GM23338 (cell line): ENCODE measurements around the gene SKIC2. TPM values are rescaled to one million over a fixed set of nuclear protein-coding genes. Genes with fewer than 3 reads are reported as not detected.

Experiments used
- ATAC-seq: fragments of 200-7000 bp; cut with Tn5 transposase; 3 replicates; pipeline ENCODE4 v1.9.1; 2020
- DNase-seq: peaks from one replicate; pipeline ENCODE4 v3.0.0-alpha.2; 2015; ENCODE audit warnings: low spot score
- H2AFZ ChIP-seq: fragments of 200-600 bp; sonication (generic); 2 replicates; pipeline ENCODE4 v1.8.0; 2016; ENCODE audit warnings: antibody characterized with exemption, mild to moderate bottlenecking, moderate library complexity
- H3F3A ChIP-seq: fragments of 200-600 bp; sonication (generic); replicated peaks from 2 replicates; pipeline ENCODE4 v1.8.0; 2017; ENCODE audit warnings: antibody characterized with exemption, mixed run types, low read depth
- H3K27ac ChIP-seq: fragments of 200-600 bp; sonication (generic); 2 replicates; pipeline ENCODE4 v1.6.1; 2016; ENCODE audit warnings: low read depth
- H3K27me3 ChIP-seq: fragments of 200-600 bp; sonication (generic); 2 replicates; pipeline ENCODE4 v1.8.0; 2016; ENCODE audit warnings: mild to moderate bottlenecking, mixed run types, moderate library complexity; ENCODE audit not compliant: insufficient read depth
- H3K36me3 ChIP-seq: fragments of 200-600 bp; sonication (generic); 2 replicates; pipeline ENCODE4 v1.8.0; 2016; ENCODE audit warnings: mild to moderate bottlenecking; ENCODE audit not compliant: insufficient read depth
- H3K4me1 ChIP-seq: fragments of 200-600 bp; sonication (generic); 2 replicates; pipeline ENCODE4 v1.8.0; 2016; ENCODE audit warnings: mild to moderate bottlenecking, moderate library complexity; ENCODE audit not compliant: insufficient read depth
- H3K4me2 ChIP-seq: fragments of 200-600 bp; sonication (generic); 2 replicates; pipeline ENCODE4 v1.7.1; 2017; ENCODE audit warnings: mixed run types
- H3K4me3 ChIP-seq: fragments of 200-600 bp; sonication (generic); 2 replicates; pipeline ENCODE4 v1.6.1; 2016; ENCODE audit warnings: mixed run types
- H3K79me2 ChIP-seq: fragments of 200-600 bp; sonication (generic); replicated peaks from 2 replicates; pipeline ENCODE4 v1.8.0; 2017; ENCODE audit warnings: mild to moderate bottlenecking; ENCODE audit not compliant: insufficient read depth
- H3K9me2 ChIP-seq: fragments of 200-600 bp; sonication (generic); 2 replicates; pipeline ENCODE4 v1.8.0; 2017; ENCODE audit not compliant: insufficient read depth
- H4K20me1 ChIP-seq: fragments of 200-600 bp; sonication (generic); replicated peaks from 2 replicates; pipeline ENCODE4 v1.8.0; 2017; ENCODE audit warnings: mild to moderate bottlenecking; ENCODE audit not compliant: insufficient read depth
- H3K27ac Mint-ChIP-seq: 2 replicates; pipeline ENCODE4 v1.8.0; 2020; ENCODE audit warnings: inconsistent platforms, mild to moderate bottlenecking, moderate library complexity, mixed read lengths
- H3K27me3 Mint-ChIP-seq: 3 replicates; pipeline ENCODE4 v1.8.0; 2022; ENCODE audit warnings: low read depth, mild to moderate bottlenecking, moderate library complexity, mixed read lengths, inconsistent platforms; ENCODE audit not compliant: insufficient read depth, poor library complexity
- H3K36me3 Mint-ChIP-seq: 3 replicates; pipeline ENCODE4 v1.8.0; 2021; ENCODE audit warnings: low read depth, mild to moderate bottlenecking, inconsistent platforms, moderate library complexity, mixed read lengths
- H3K4me1 Mint-ChIP-seq: 3 replicates; pipeline ENCODE4 v1.8.0; 2020; ENCODE audit warnings: mild to moderate bottlenecking, inconsistent platforms, mixed read lengths
- H3K4me3 Mint-ChIP-seq: 3 replicates; pipeline ENCODE4 v1.8.0; 2021; ENCODE audit warnings: moderate library complexity, mild to moderate bottlenecking, inconsistent platforms, mixed read lengths
- H3K9me3 Mint-ChIP-seq: 3 replicates; pipeline ENCODE4 v1.8.0; 2020; ENCODE audit warnings: moderate library complexity, mild to moderate bottlenecking, inconsistent platforms, mixed read lengths
- CREB1 ChIP-seq: fragments of 250-450 bp; sonication (Bioruptor Pico); IDR thresholded peaks from 2 replicates; pipeline ENCODE4 v1.5.0; 2020; ENCODE audit warnings: low read depth, mild to moderate bottlenecking, moderate library complexity
- ETS1 ChIP-seq: IDR thresholded peaks from 2 replicates; pipeline ENCODE4 v1.6.1; 2016; ENCODE audit warnings: antibody characterized with exemption
- EZH2 ChIP-seq: fragments of 200-600 bp; sonication (generic); IDR thresholded peaks from one replicate; pipeline ENCODE4 v1.8.0; 2017; ENCODE audit warnings: antibody characterized with exemption, mild to moderate bottlenecking, low read depth; ENCODE audit not compliant: unreplicated experiment
- EZH2phosphoT487 ChIP-seq: fragments of 200-600 bp; sonication (generic); IDR thresholded peaks from one replicate; pipeline ENCODE4 v1.8.1; 2018; ENCODE audit warnings: antibody characterized with exemption; ENCODE audit not compliant: unreplicated experiment
- JUNB ChIP-seq: IDR thresholded peaks from one replicate; pipeline ENCODE4 v1.6.1; 2016; ENCODE audit warnings: antibody characterized with exemption; ENCODE audit not compliant: unreplicated experiment
- NANOG ChIP-seq: IDR thresholded peaks from 2 replicates; pipeline ENCODE4 v1.6.1; 2016; ENCODE audit warnings: antibody characterized with exemption, borderline replicate concordance
- POLR2AphosphoS5 ChIP-seq: IDR thresholded peaks from 2 replicates; pipeline ENCODE4 v1.6.1; 2016; ENCODE audit warnings: antibody characterized with exemption, low read depth
- REST ChIP-seq: IDR thresholded peaks from one replicate; pipeline ENCODE4 v1.6.1; 2018; ENCODE audit warnings: antibody characterized with exemption; ENCODE audit not compliant: unreplicated experiment
- STAT1 ChIP-seq: IDR thresholded peaks from one replicate; pipeline ENCODE4 v1.6.1; 2016; ENCODE audit warnings: antibody characterized with exemption; ENCODE audit not compliant: unreplicated experiment
- ZNF114 ChIP-seq: fragments of 250-450 bp; sonication (Bioruptor Pico); IDR thresholded peaks from 2 replicates; pipeline ENCODE4 v1.5.0; 2020; ENCODE audit warnings: mild to moderate bottlenecking, moderate library complexity
- ZNF331 ChIP-seq: fragments of 250-450 bp; sonication (Bioruptor Pico); IDR thresholded peaks from 2 replicates; pipeline ENCODE4 v1.5.0; 2020; ENCODE audit warnings: low read depth, mild to moderate bottlenecking, moderate library complexity
- ZNF462 ChIP-seq: fragments of 250-450 bp; sonication (Bioruptor Pico); IDR thresholded peaks from 2 replicates; pipeline ENCODE4 v1.5.0; 2020; ENCODE audit warnings: mild to moderate bottlenecking, moderate library complexity
- polyA plus RNA-seq: library from polyadenylated mRNA; unstranded; fragments of >200 nt; fragmentation: Nextera tagmentation; extraction: Ambion mirVana; gene quantifications from 2 replicates; pipeline ENCODE4 v1.2.1, GENCODE V29; 2016
- total RNA-seq: library from RNA; depleted of rRNA; stranded (reverse); fragments of >200 nt; shearing (Covaris generic); gene quantifications from 2 replicates; pipeline ENCODE4 v1.2.3, GENCODE V29; 2014
- TF ChIP-seq, protein P1 (sequence below), 2 experiments: fragments of 200-600 bp in 1 of 2; sonication (generic) in 1 of 2; conservative IDR thresholded peaks; 2 replicates each; pipeline versions ENCODE4 v1.5.1 to v1.6.1; 2016 to 2017; ENCODE audit warnings: antibody characterized with exemption in 2 of 2, low read depth in 2 of 2, mild to moderate bottlenecking in 2 of 2, moderate library complexity in 1 of 2

The SKIC2 gene
- total and polyA plus RNA-seq, 2 experiments from 2014 or later: 21.6 to 47.2 TPM

GRCh38 chr6:31968791-31969711 is 10.1 kb downstream of the SKIC2 start:
- no peak for ATAC-seq
- H3K4me3 Mint-ChIP-seq: no peak overlapping the region
- peaks cover 21% of the 10 kb centered on the region for H3K27me3 Mint-ChIP-seq
- peaks cover 8% of the 10 kb centered on the region for H3K4me1 Mint-ChIP-seq
- no peaks in the 10 kb centered on the region for H3K9me2 ChIP-seq
- peaks cover 14% of the 10 kb centered on the region for H3K79me2 ChIP-seq
- H3K9me3 Mint-ChIP-seq: peaks cover 6% of the 10 kb centered on the region; the same call in 1 of the 3 replicates
- H3K4me3 ChIP-seq: no peak overlapping the region
- no peak overlapping the region for H3K27ac Mint-ChIP-seq
- TF ChIP-seq ZNF462: no peak
- TF ChIP-seq REST: no peak
- TF ChIP-seq POLR2AphosphoS5: no peak
- no peak for TF ChIP-seq CREB1 (CRISPR knock-in tag)
- no peak for TF ChIP-seq ETS1
- TF ChIP-seq NANOG: no peak
- TF ChIP-seq EZH2: no peak
- TF ChIP-seq ZNF114 (CRISPR knock-in tag): no peak
- TF ChIP-seq JUNB: no peak
- no peak for TF ChIP-seq EZH2phosphoT487
- TF ChIP-seq ZNF331: no peak
- TF ChIP-seq, protein P1, sequence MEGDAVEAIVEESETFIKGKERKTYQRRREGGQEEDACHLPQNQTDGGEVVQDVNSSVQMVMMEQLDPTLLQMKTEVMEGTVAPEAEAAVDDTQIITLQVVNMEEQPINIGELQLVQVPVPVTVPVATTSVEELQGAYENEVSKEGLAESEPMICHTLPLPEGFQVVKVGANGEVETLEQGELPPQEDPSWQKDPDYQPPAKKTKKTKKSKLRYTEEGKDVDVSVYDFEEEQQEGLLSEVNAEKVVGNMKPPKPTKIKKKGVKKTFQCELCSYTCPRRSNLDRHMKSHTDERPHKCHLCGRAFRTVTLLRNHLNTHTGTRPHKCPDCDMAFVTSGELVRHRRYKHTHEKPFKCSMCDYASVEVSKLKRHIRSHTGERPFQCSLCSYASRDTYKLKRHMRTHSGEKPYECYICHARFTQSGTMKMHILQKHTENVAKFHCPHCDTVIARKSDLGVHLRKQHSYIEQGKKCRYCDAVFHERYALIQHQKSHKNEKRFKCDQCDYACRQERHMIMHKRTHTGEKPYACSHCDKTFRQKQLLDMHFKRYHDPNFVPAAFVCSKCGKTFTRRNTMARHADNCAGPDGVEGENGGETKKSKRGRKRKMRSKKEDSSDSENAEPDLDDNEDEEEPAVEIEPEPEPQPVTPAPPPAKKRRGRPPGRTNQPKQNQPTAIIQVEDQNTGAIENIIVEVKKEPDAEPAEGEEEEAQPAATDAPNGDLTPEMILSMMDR (conservative IDR thresholded peaks at IDR 0.05; ENCODE audit: low read depth in 2 of 2): no peak
- no peak for TF ChIP-seq STAT1
- H4K20me1 ChIP-seq: no peaks in the 10 kb centered on the region; the same call in 1 of the 2 replicates
- H3K36me3 Mint-ChIP-seq: peaks cover 65% of the 10 kb centered on the region
- H3K27ac ChIP-seq: no peak overlapping the region
- no peak for DNase-seq
- H3K36me3 ChIP-seq: peaks cover 10% of the 10 kb centered on the region
- H3F3A ChIP-seq: peaks cover 9% of the 10 kb centered on the region
- H3K4me2 ChIP-seq: no peak overlapping the region
- no peak overlapping the region for H2AFZ ChIP-seq
- peaks cover 6% of the 10 kb centered on the region for H3K4me1 ChIP-seq
- H3K27me3 ChIP-seq: no peaks in the 10 kb centered on the region
